B cell (primary cell): ENCODE measurements around the gene CALCA. TPM values are rescaled to one million over a fixed set of nuclear protein-coding genes. Genes with fewer than 3 reads are reported as not detected.
"Not testable (repeated sequence)": the region's sequence is repeated elsewhere in the genome, so short reads cannot be mapped to it uniquely, and the experiment has no call there.

Source experiments
- ATAC-seq: fragments of 200-7000 bp; cut with Tn5 transposase; one replicate; pipeline ENCODE4 v1.10.0; 2021; ENCODE audit warnings: low read depth, mild to moderate bottlenecking, moderate number of reproducible peaks, moderate library complexity
- CTCF ChIA-PET: fragments of 350-600 bp; sonication (Branson Sonifier 250); formaldehyde crosslinking; loops from one replicate; lab custom pipeline; 2021; ENCODE audit warnings: antibody characterized with exemption, inconsistent platforms; lab: Charles Lee
- POLR2A ChIA-PET: fragments of 350-600 bp; sonication (Branson Sonifier 250); formaldehyde crosslinking; loops from one replicate; lab custom pipeline; 2021; ENCODE audit warnings: antibody characterized with exemption; lab: Charles Lee
- DNase-seq: peaks from one replicate; pipeline ENCODE4 v3.0.0; 2013
- H2AFZ ChIP-seq: 2 replicates; pipeline ENCODE4 v1.6.1; 2012; ENCODE audit warnings: mild to moderate bottlenecking, low read depth, low read length; ENCODE audit not compliant: insufficient read depth, poor library complexity, severe bottlenecking
- H3K27ac ChIP-seq, 2 donors: 1 replicate in 1 of 2; 2 replicates in 1 of 2; pipeline ENCODE4 v1.5.1; 2012 to 2013; ENCODE audit warnings: low read length in 2 of 2, mild to moderate bottlenecking in 2 of 2, moderate library complexity in 1 of 2
- H3K27me3 ChIP-seq, 4 experiments: fragments of 200-600 bp in 1 of 4; sonication (generic) in 1 of 4; replicated peaks in 1 of 4; 1 replicate in 2 of 4; 2 replicates in 2 of 4; pipeline versions ENCODE4 v1.6.1 to v1.7.0; 2013 to 2016; ENCODE audit warnings: low read length in 3 of 4, mild to moderate bottlenecking in 2 of 4, mixed read lengths in 1 of 4, moderate library complexity in 1 of 4; ENCODE audit not compliant: insufficient read depth in 4 of 4, control insufficient read depth in 3 of 4; ENCODE audit errors: control extremely low read depth in 1 of 4
- H3K36me3 ChIP-seq, 2 experiments: replicated peaks in 1 of 2; 1 replicate in 1 of 2; 2 replicates in 1 of 2; pipeline versions ENCODE4 v1.6.1 to v1.7.1; 2013; ENCODE audit warnings: low read length in 1 of 2; ENCODE audit not compliant: insufficient read depth in 2 of 2, control insufficient read depth in 1 of 2; ENCODE audit errors: control extremely low read depth in 1 of 2, extremely low read depth in 1 of 2
- H3K4me1 ChIP-seq, 2 donors: fragments of 200-600 bp in 1 of 2; sonication (generic) in 1 of 2; 1 replicate in 1 of 2; 2 replicates in 1 of 2; pipeline versions ENCODE4 v1.5.1 to v1.6.1; 2013 to 2017; ENCODE audit warnings: low read length in 2 of 2; ENCODE audit not compliant: control insufficient read depth in 2 of 2, insufficient read depth in 2 of 2
- H3K4me2 ChIP-seq: replicated peaks from 2 replicates; pipeline ENCODE3; 2012; ENCODE audit warnings: mild to moderate bottlenecking, low read depth, low read length; ENCODE audit not compliant: poor library complexity, severe bottlenecking
- H3K4me3 ChIP-seq, 5 experiments: fragments of 200-600 bp in 1 of 5; sonication (generic) in 1 of 5; 1 replicate in 3 of 5; 2 replicates in 2 of 5; pipeline versions ENCODE4 v1.5.1 to v1.7.0; 2011 to 2016; ENCODE audit warnings: low read length in 4 of 5, mild to moderate bottlenecking in 4 of 5, low read depth in 2 of 5, control low read depth in 1 of 5, moderate library complexity in 1 of 5; ENCODE audit not compliant: insufficient read depth in 1 of 5; ENCODE audit errors: control extremely low read depth in 1 of 5, extremely low read depth in 1 of 5
- H3K79me2 ChIP-seq: fragments of 200-600 bp; sonication (generic); one replicate; pipeline ENCODE4 v1.6.0; 2016; ENCODE audit warnings: low read length; ENCODE audit not compliant: control insufficient read depth, insufficient read depth
- H3K9ac ChIP-seq: fragments of 200-600 bp; sonication (generic); 2 replicates; pipeline ENCODE4 v1.6.1; 2017; ENCODE audit warnings: mild to moderate bottlenecking, low read length, moderate library complexity
- H3K9me3 ChIP-seq, 3 donors: one replicate each; pipeline versions ENCODE4 v1.6.1 to v1.7.1; 2013; ENCODE audit warnings: low read length in 2 of 3; ENCODE audit not compliant: control insufficient read depth in 2 of 3, insufficient read depth in 1 of 3; ENCODE audit errors: control extremely low read depth in 1 of 3
- H4K20me1 ChIP-seq: 2 replicates; pipeline ENCODE4 v1.6.0; 2012; ENCODE audit warnings: mild to moderate bottlenecking, low read length; ENCODE audit not compliant: insufficient read depth, control insufficient read depth, poor library complexity, severe bottlenecking
- H3K27ac Mint-ChIP-seq: one replicate; pipeline ENCODE4 v1.8.0; 2021; ENCODE audit warnings: mixed read lengths
- H3K27me3 Mint-ChIP-seq: one replicate; pipeline ENCODE4 v1.8.0; 2021; ENCODE audit warnings: mixed read lengths
- H3K4me1 Mint-ChIP-seq: one replicate; pipeline ENCODE4 v1.8.0; 2021; ENCODE audit warnings: mixed read lengths
- H3K4me3 Mint-ChIP-seq: one replicate; pipeline ENCODE4 v1.8.0; 2021; ENCODE audit warnings: mixed read lengths
- H3K9me3 Mint-ChIP-seq: one replicate; pipeline ENCODE4 v1.8.0; 2022; ENCODE audit warnings: mixed read lengths; ENCODE audit not compliant: insufficient read depth
- CTCF ChIP-seq: fragments of 200-600 bp; IDR thresholded peaks from one replicate; pipeline ENCODE4 v1.8.0; 2022; ENCODE audit warnings: antibody characterized with exemption, mild to moderate bottlenecking
- EZH2 ChIP-seq: IDR thresholded peaks from 2 replicates; pipeline ENCODE4 v1.6.1; 2012; ENCODE audit warnings: borderline replicate concordance, low read depth, mild to moderate bottlenecking, moderate library complexity, low read length; ENCODE audit not compliant: insufficient read depth, poor library complexity, severe bottlenecking
- WGBS: methylation state at CpG from one replicate; pipeline ENCODE4 v1.1.5; 2013; ENCODE audit warnings: missing lambda C conversion rate; ENCODE audit not compliant: insufficient coverage; 5-methylcytosine and 5-hydroxymethylcytosine counted together
- intact Hi-C: fragments of 100-400 bp; cut with micrococcal nuclease; formaldehyde crosslinking; loops from one replicate; pipeline ENCODE4 v1.10.0; 2022
- polyA plus RNA-seq: library from polyadenylated mRNA; depleted of rRNA; stranded (reverse); fragments of >200 nt; gene quantifications from 2 replicates; pipeline ENCODE4 v1.2.3, GENCODE V29; 2012
- total RNA-seq, 2 donors: library from RNA; stranded (reverse); fragments of 120-200 nt in 1 of 2; gene quantifications; 1 replicate in 1 of 2; 2 replicates in 1 of 2; pipeline versions ENCODE4 v1.2.3 to v1.2.4, GENCODE V29; 2013 to 2022

The CALCA gene
- total and polyA plus RNA-seq, 2 donors (not counting 1 experiment from before 2014, with no cell fraction given) = not detected

- POLR2A ChIA-PET = no interaction called here
- no peaks in the 10 kb centered on the region for H3K4me1 Mint-ChIP-seq
- H4K20me1 ChIP-seq = no peaks in the 10 kb centered on the region
- H3K27ac ChIP-seq = no peak overlapping the region
- intact Hi-C loops = loop anchor here (1.0 to 5.0 kb wide), 3 partner anchors 98 to 469 kb away; no protein-coding TSS in a partner anchor
- peaks cover 57% of the 10 kb centered on the region for H3K27me3 Mint-ChIP-seq
- H3K9ac ChIP-seq = no peak overlapping the region
- CTCF ChIA-PET = interaction anchor here (0.7 to 7.9 kb wide), 27 partner anchors 8 to 701 kb away, joined by 3 to 175 read pairs (median 4); partner anchors contain the start of gene CYP2R1
- TF ChIP-seq CTCF (peak; percentile 75), EZH2 (no peak)
- H2AFZ ChIP-seq = no peak overlapping the region
- no peak overlapping the region for H3K4me3 ChIP-seq
- no peaks in the 10 kb centered on the region for H3K4me1 ChIP-seq
- no peaks in the 10 kb centered on the region for H3K79me2 ChIP-seq
- H3K9me3 ChIP-seq = peaks cover 0 to 2% (median 0%) of the 10 kb centered on the region in 3 donors
- 57% methylated on average over 2 of the region's 5 CpGs for WGBS
- no peak overlapping the region for H3K4me2 ChIP-seq
- no peak for ATAC-seq
- no peak overlapping the region for H3K4me3 Mint-ChIP-seq
- H3K27me3 ChIP-seq = peaks cover 0 to 19% (median 0%) of the 10 kb centered on the region in 4 experiments
- H3K9me3 Mint-ChIP-seq = no peaks in the 10 kb centered on the region
- DNase-seq = peak; percentile 55
- no peak overlapping the region for H3K27ac Mint-ChIP-seq
- H3K36me3 ChIP-seq = no peaks in the 10 kb centered on the region
Measured at GRCh38 chr11:15006139-15006759, 34.1 kb upstream of the CALCA start.

- CTCF ChIA-PET, H3K4me1 ChIP-seq, POLR2A ChIA-PET, H3K9me3 Mint-ChIP-seq, H3K36me3 ChIP-seq, H3K4me1 Mint-ChIP-seq, H3K4me3 Mint-ChIP-seq, H4K20me1 ChIP-seq, H3K9me3 ChIP-seq, H3K79me2 ChIP-seq, H3K27ac Mint-ChIP-seq, H3K27ac ChIP-seq, H3K4me2 ChIP-seq, ATAC-seq, H3K9ac ChIP-seq, H3K4me3 ChIP-seq, intact Hi-C loops, DNase-seq, H2AFZ ChIP-seq: not testable (repeated sequence)
- WGBS = 69% methylated on average over 3 of the region's 3 CpGs
- peaks cover 0 to 11% (median 5%) of the 10 kb centered on the region in 4 experiments for H3K27me3 ChIP-seq
- H3K27me3 Mint-ChIP-seq = peaks cover 35% of the 10 kb centered on the region
Measured at GRCh38 chr11:14988133-14988532, 16.0 kb upstream of the CALCA start.
